ENCODE measurements around the gene TRA2B. TPM values are rescaled to one million over a fixed set of nuclear protein-coding genes. Genes with fewer than 3 reads are reported as not detected.

TRA2B gene
- total RNA-seq (2021; fragmentation: NEBNext Ultra II Directional; extraction: Animal tissue kit (Norgen Biotek cat#: 25700)) (267 and 274 TPM in 2 replicates), polyA plus RNA-seq (2011; rRNA removed) (206 and 251 TPM in 2 replicates), polyA minus RNA-seq (2011; rRNA and poly(A)+ RNA removed) (233 and 288 TPM in 2 replicates)
- 276 TPM for polyA plus RNA-seq (2011; cell fraction: cytosol; rRNA removed)
- polyA plus RNA-seq (2011; cell fraction: nucleus; rRNA removed): 182 TPM
- 251 to 314 TPM (median 271 TPM) in 4 replicates for polyA plus RNA-seq (2012, experiment 1 of 2)
- 66.5 TPM for polyA plus RNA-seq (2012, experiment 2 of 2)
- polyA plus RNA-seq (2013, experiment 1 of 2): 261 TPM
- polyA plus RNA-seq (2013, experiment 2 of 2): 258 TPM
- 376 TPM for polyA minus RNA-seq (2011; cell fraction: cytosol; rRNA and poly(A)+ RNA removed)
- 505 TPM for polyA minus RNA-seq (2011; cell fraction: nucleus; rRNA and poly(A)+ RNA removed)
- long read RNA-seq, experiment 1, full-length matches to known transcripts: 164 of 285 reads
- long read RNA-seq, experiment 1, partial matches to known transcripts: 67 of 285 reads
- long read RNA-seq, experiment 1, other reads (novel, unspliced or antisense): 54 of 285 reads
- long read RNA-seq, experiment 2, full-length matches to known transcripts: 216 of 310 reads
- long read RNA-seq, experiment 2, partial matches to known transcripts: 79 of 310 reads
- long read RNA-seq, experiment 2, other reads (novel, unspliced or antisense): 15 of 310 reads

DNA sequence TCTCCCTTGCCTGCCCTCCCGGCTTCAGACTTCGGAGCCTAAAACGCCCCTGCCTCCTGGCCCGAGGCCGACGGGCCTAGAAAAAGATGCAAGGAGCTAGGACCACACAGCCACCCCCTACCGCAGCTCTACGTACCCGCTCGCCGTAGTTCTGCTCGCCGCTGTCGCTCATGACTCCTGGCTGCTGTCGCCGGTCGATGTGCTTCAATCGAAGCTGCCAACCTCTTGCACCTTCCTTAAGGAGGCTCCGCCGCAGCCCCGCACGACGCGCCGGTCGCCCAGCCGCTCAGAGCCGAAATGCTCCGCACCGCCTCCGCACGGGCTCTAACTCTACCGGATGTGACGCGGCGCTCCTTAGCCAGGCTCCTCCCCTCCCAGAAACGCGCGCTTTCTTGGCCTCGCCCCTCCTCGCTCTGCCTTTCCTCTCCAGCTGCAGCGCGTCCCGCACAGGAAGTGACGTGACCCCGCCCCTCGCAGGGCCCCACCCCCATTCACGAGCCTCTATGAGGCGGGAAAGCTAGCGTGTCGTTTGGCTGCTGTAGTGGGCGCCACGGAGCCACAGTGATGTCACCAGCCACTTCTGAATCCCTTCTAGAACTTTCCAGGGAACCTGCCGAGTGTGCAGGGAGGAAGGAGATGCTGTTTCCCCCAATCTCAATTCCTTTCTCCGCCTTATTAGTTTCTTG lies at the start of gene TRA2B:
TSS of gene TRA2B (minus strand) at position 326 of the 686 bp plus-strand sequence. CDS start at position 172, 154 bp downstream.
- 4% methylated on average over 44 of the region's 55 CpGs; no CpG with 5 or more reads in 1 of the 2 experiments for WGBS, 2 experiments (ENCODE audit: extremely low coverage in 1 of 2, insufficient coverage in 1 of 2, insufficient read length in 1 of 2, insufficient replicate concordance in 2 of 2, low coverage in 1 of 2, low lambda C conversion rate in 2 of 2, missing lambda C conversion rate in 1 of 2)
- Histone ChIP-seq H2BK12ac (ENCODE audit: low read depth, low read length) (peak within 1 kb of the TSS; percentile 94), H3K4me2 (ENCODE audit: insufficient read depth in 1 of 2, low read depth in 2 of 2, low read length in 2 of 2) (peak within 1 kb of the TSS; percentile 81 to 87), H3K9ac (replicated peaks in 1 of 4; ENCODE audit: extremely low read depth in 1 of 4, low read depth in 3 of 4, low read length in 3 of 4) (peak within 1 kb of the TSS; percentile 97 to 100 (median 100)), H3K9me3 (ENCODE audit: insufficient read depth in 2 of 2, low read depth in 1 of 2, low read length in 1 of 2) (no peaks in the 10 kb centered on the region; a peak in 1 of 4 replicates), H3K23me2 (ENCODE audit: low read depth, low read length) (peaks cover 14% of the 10 kb centered on the region), H3K56ac (replicated peaks; ENCODE audit: insufficient read length, low read depth, low read length) (peak within 1 kb of the TSS; percentile 100), H2BK15ac (ENCODE audit: low read length) (peak within 1 kb of the TSS; percentile 54; the same call in 1 of the 2 replicates), H3K79me2 (ENCODE audit: control insufficient read depth in 1 of 2, insufficient read depth in 2 of 2, low read length in 2 of 2) (peaks cover 46 to 50% of the 10 kb centered on the region in 2 experiments), H4K91ac (replicated peaks; ENCODE audit: insufficient read length, low read length) (peak within 1 kb of the TSS; percentile 100), H3K27ac (ENCODE audit: low read depth, low read length) (peak within 1 kb of the TSS; percentile 100), H3K79me1 (ENCODE audit: low read depth, low read length) (no peaks in the 10 kb centered on the region; the same call in 1 of the 2 replicates), H3K23ac (ENCODE audit: insufficient read length) (no peak within 1 kb of the TSS), H2BK20ac (ENCODE audit: low read length) (no peak within 1 kb of the TSS), H2BK5ac (ENCODE audit: low read depth, low read length) (peak within 1 kb of the TSS; percentile 99), H2AFZ (ENCODE audit: low read length) (0 out of 2 replicates have a peak within 1 kb of the TSS, but pooled peaks have one; percentile 11), H3K27me3 (replicated peaks in 1 of 4; ENCODE audit: control insufficient read depth in 3 of 4, extremely low read depth in 1 of 4, insufficient read depth in 3 of 4, low read length in 3 of 4) (no peaks in the 10 kb centered on the region), H2AK5ac (ENCODE audit: low read depth, low read length) (peak within 1 kb of the TSS; percentile 58; the same call in 1 of the 2 replicates), H4K8ac (ENCODE audit: extremely low read depth, insufficient read depth, low read length) (peak within 1 kb of the TSS; percentile 100), H3K36me3 (ENCODE audit: control insufficient read depth in 2 of 4, insufficient read depth in 4 of 4, low read length in 3 of 4) (peaks cover 0 to 6% (median 0%) of the 10 kb centered on the region in 4 experiments; a peak in 2 of 8 replicates), H3K4ac (replicated peaks; ENCODE audit: insufficient read length, low read depth, low read length) (peak within 1 kb of the TSS; percentile 100), H3K4me1 (replicated peaks in 1 of 4; ENCODE audit: control insufficient read depth in 3 of 4, insufficient read depth in 4 of 4, low read length in 3 of 4) (peaks cover 0 to 5% (median 0%) of the 10 kb centered on the region in 4 experiments; a peak in 1 of 7 replicates), H3K18ac (ENCODE audit: extremely low read depth, low read length) (peak within 1 kb of the TSS; percentile 100), H3K4me3 (ENCODE audit: extremely low read depth in 1 of 4, insufficient read depth in 2 of 4, low read depth in 3 of 4, low read length in 4 of 4) (peak within 1 kb of the TSS; percentile 83 to 100 (median 96)), H3K14ac (ENCODE audit: insufficient read length) (no peak within 1 kb of the TSS), H4K5ac (ENCODE audit: insufficient read length, low read depth, low read length) (peak within 1 kb of the TSS; percentile 100), H4K20me1 (replicated peaks in 1 of 2; ENCODE audit: control insufficient read depth in 1 of 2, insufficient read depth in 2 of 2, low read length in 2 of 2) (peaks cover 23 to 32% of the 10 kb centered on the region in 2 experiments), H2BK120ac (replicated peaks; ENCODE audit: low read depth, low read length) (peak within 1 kb of the TSS; percentile 79)
- ChIA-PET CTCF (ENCODE audit: partially characterized antibody) (no interaction called here), POLR2A (ENCODE audit: partially characterized antibody) (interaction anchor here (0.7 to 3.9 kb wide), 57 partner anchors 9 to 846 kb away, joined by 3 to 171 read pairs (median 4); partner anchors contain the start of genes DNAJB11, EIF4A2, ETV5 and IGF2BP2)
- FAIRE-seq (no peak), DNase-seq (ENCODE audit: low read depth in 1 of 2, low spot score in 2 of 2) (peak; percentile 96 to 98)
- TF ChIP-seq SP1 (IDR thresholded peaks at IDR 0.05; ENCODE audit: low read depth, low read length): no peak
- TF ChIP-seq JUND (IDR thresholded peaks at IDR 0.05; ENCODE audit: low read length): peak; percentile 79
- TF ChIP-seq SRF (IDR thresholded peaks at IDR 0.05; ENCODE audit: low read depth, low read length): no peak
- TF ChIP-seq POU5F1 (IDR thresholded peaks at IDR 0.05; ENCODE audit: low read depth, low read length): no peak
- no peak for TF ChIP-seq SIX5 (IDR thresholded peaks at IDR 0.05; ENCODE audit: low read depth, low read length)
- TF ChIP-seq TAF1 (IDR thresholded peaks at IDR 0.05; ENCODE audit: low read depth, low read length): peak; percentile 100
- TF ChIP-seq, protein P1, sequence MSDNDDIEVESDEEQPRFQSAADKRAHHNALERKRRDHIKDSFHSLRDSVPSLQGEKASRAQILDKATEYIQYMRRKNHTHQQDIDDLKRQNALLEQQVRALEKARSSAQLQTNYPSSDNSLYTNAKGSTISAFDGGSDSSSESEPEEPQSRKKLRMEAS (IDR thresholded peaks at IDR 0.05): peak; percentile 98
- peak; percentile 19 for TF ChIP-seq SAP30 (IDR thresholded peaks at IDR 0.05; ENCODE audit: insufficient read depth, insufficient replicate concordance, low read length)
- no peak; the same call in 1 of the 2 replicates for TF ChIP-seq SP2 (IDR thresholded peaks at IDR 0.05; ENCODE audit: low read length)

All from H1 (cell line).